Peyer's patch (tissue), 4 donors: ENCODE results near the gene MED8. TPM values are rescaled to one million over a fixed set of nuclear protein-coding genes. Genes with fewer than 3 reads are reported as not detected.
A peak's percentile ranks its signal among the peaks of the same experiment; 100 is the strongest.

ENCODE experiments used
- DNase-seq, 3 donors: peaks; one replicate each; pipeline ENCODE4 v3.0.0-alpha.2; 2017 to 2019
- H3K27ac ChIP-seq, 4 donors: fragments of 200-600 bp; sonication (generic); one replicate each; pipeline ENCODE4 v1.5.1; 2016 to 2019
- H3K27me3 ChIP-seq, 2 donors: fragments of 200-600 bp; sonication (generic); one replicate each; pipeline ENCODE4 v1.5.1; 2019
- H3K36me3 ChIP-seq, 3 donors: fragments of 200-600 bp; sonication (generic); one replicate each; pipeline ENCODE4 v1.5.1; 2016 to 2019
- H3K4me1 ChIP-seq, 4 donors: fragments of 200-600 bp; sonication (generic); one replicate each; pipeline ENCODE4 v1.5.1; 2016 to 2019
- H3K4me3 ChIP-seq, 4 donors: fragments of 200-600 bp; sonication (generic); 1 replicate in 3 of 4; 2 replicates in 1 of 4; pipeline ENCODE4 v1.5.1; 2016 to 2019; ENCODE audit warnings: mild to moderate bottlenecking in 1 of 4
- H3K9me3 ChIP-seq, 4 donors: fragments of 200-600 bp; sonication (generic); one replicate each; pipeline ENCODE4 v1.5.1; 2016 to 2019; ENCODE audit warnings: mild to moderate bottlenecking in 1 of 4
- CTCF ChIP-seq, 6 experiments: fragments of 450-650 bp in 4 of 6; fragments of 200-600 bp in 2 of 6; sonication (generic) in 1 of 6; IDR thresholded peaks; one replicate each; pipeline ENCODE4 v1.5.1; 2017 to 2019; ENCODE audit warnings: antibody characterized with exemption in 6 of 6, mild to moderate bottlenecking in 3 of 6, moderate library complexity in 1 of 6
- POLR2A ChIP-seq, 2 donors: fragments of 450-650 bp; IDR thresholded peaks; one replicate each; pipeline ENCODE4 v1.5.1; 2017; ENCODE audit warnings: antibody characterized with exemption in 2 of 2, mild to moderate bottlenecking in 2 of 2, moderate library complexity in 2 of 2
- total RNA-seq, 4 donors: library from RNA; depleted of rRNA; stranded (reverse); fragments of >200 nt; gene quantifications; one replicate each; pipeline ENCODE4 v1.1.0, GENCODE V29; 2016

The MED8 gene
- total RNA-seq, 4 donors from 2014 or later, result 36.1 to 58.6 (median 38.7) TPM

GRCh38 chr1:43425045-43425444, 35.4 kb upstream of the MED8 start:
- H3K4me3 ChIP-seq, result no peak overlapping the region
- no peaks in the 10 kb centered on the region for H3K9me3 ChIP-seq
- TF ChIP-seq CTCF (IDR thresholded peaks at IDR 0.05) (no peak), POLR2A (IDR thresholded peaks at IDR 0.05) (no peak)
- DNase-seq, result no peak
- no peaks in the 10 kb centered on the region for H3K27me3 ChIP-seq
- no peaks in the 10 kb centered on the region for H3K4me1 ChIP-seq
- no peak overlapping the region for H3K27ac ChIP-seq
- peaks cover 0 to 94% (median 0%) of the 10 kb centered on the region in 3 donors for H3K36me3 ChIP-seq

GRCh38 chr1:43423672-43424550, 34.3 kb upstream of the MED8 start:
- H3K4me3 ChIP-seq, result no peak overlapping the region
- H3K4me1 ChIP-seq, result no peaks in the 10 kb centered on the region
- H3K27me3 ChIP-seq, result no peaks in the 10 kb centered on the region
- H3K27ac ChIP-seq, result peak overlapping the region in 2 of 4 donors; percentile 51 to 79
- H3K9me3 ChIP-seq, result no peaks in the 10 kb centered on the region
- H3K36me3 ChIP-seq, result peaks cover 0 to 94% (median 0%) of the 10 kb centered on the region in 3 donors
- no peak for DNase-seq
- no peak for TF ChIP-seq POLR2A (IDR thresholded peaks at IDR 0.05)
- no peak for TF ChIP-seq CTCF (IDR thresholded peaks at IDR 0.05)

GRCh38 chr1:43422995-43423671, 33.5 kb upstream of the MED8 start:
- H3K9me3 ChIP-seq, result no peaks in the 10 kb centered on the region
- no peak for TF ChIP-seq CTCF (IDR thresholded peaks at IDR 0.05)
- no peak for TF ChIP-seq POLR2A (IDR thresholded peaks at IDR 0.05)
- no peaks in the 10 kb centered on the region for H3K27me3 ChIP-seq
- DNase-seq, result no peak
- peak overlapping the region in 2 of 4 donors; percentile 51 to 79 for H3K27ac ChIP-seq
- H3K4me1 ChIP-seq, result no peaks in the 10 kb centered on the region
- peaks cover 0 to 94% (median 0%) of the 10 kb centered on the region in 3 donors for H3K36me3 ChIP-seq
- no peak overlapping the region for H3K4me3 ChIP-seq

GRCh38 chr1:43421976-43422750, 32.6 kb upstream of the MED8 start:
- no peak overlapping the region for H3K27ac ChIP-seq
- no peaks in the 10 kb centered on the region for H3K27me3 ChIP-seq
- no peak for TF ChIP-seq POLR2A (IDR thresholded peaks at IDR 0.05)
- TF ChIP-seq CTCF (IDR thresholded peaks at IDR 0.05), result no peak
- peaks cover 0 to 94% (median 0%) of the 10 kb centered on the region in 3 donors for H3K36me3 ChIP-seq
- no peak for DNase-seq
- no peak overlapping the region for H3K4me3 ChIP-seq
- H3K9me3 ChIP-seq, result no peaks in the 10 kb centered on the region
- no peaks in the 10 kb centered on the region for H3K4me1 ChIP-seq

- Histone ChIP-seq H3K4me1 (no peaks in the 10 kb centered on the region), H3K27me3 (no peaks in the 10 kb centered on the region), H3K4me3 (no peak overlapping the region), H3K9me3 (no peaks in the 10 kb centered on the region), H3K27ac (no peak overlapping the region), H3K36me3 (peaks cover 0 to 94% (median 0%) of the 10 kb centered on the region in 3 donors)
- no peak for DNase-seq
- TF ChIP-seq CTCF (IDR thresholded peaks at IDR 0.05), result no peak
- no peak for TF ChIP-seq POLR2A (IDR thresholded peaks at IDR 0.05)
Observed at GRCh38 chr1:43421396-43421795, 31.8 kb upstream of the MED8 start.
